Measurements from ENCODE around the gene HSD17B2. TPM values are rescaled to one million over a fixed set of nuclear protein-coding genes. Genes with fewer than 3 reads are reported as not detected.

The HSD17B2 gene
- total and polyA plus RNA-seq, 2 of the 4 experiments (the other 2 are of a cell fraction), result 0.12 to 0.18 TPM

- H2AK9ac ChIP-seq (replicated peaks; ENCODE audit: low read depth, low read length, poor library complexity), result no peak overlapping the region
- no peak overlapping the region for H4K5ac ChIP-seq (ENCODE audit: low read depth, low read length)
- H3K4me1 ChIP-seq (ENCODE audit: control insufficient read depth, insufficient read depth, low read length), result no peaks in the 10 kb centered on the region
- no peak overlapping the region for H2AK5ac ChIP-seq (ENCODE audit: low read depth, low read length)
- H2BK15ac ChIP-seq (ENCODE audit: low read depth, low read length), result no peak overlapping the region
- no peak overlapping the region for H2BK20ac ChIP-seq (ENCODE audit: low read depth, low read length)
- WGBS, 2 experiments (ENCODE audit: extremely low coverage in 2 of 2, insufficient read length in 1 of 2), result no CpG with 5 or more reads among the region's 6 CpGs
- no peaks in the 10 kb centered on the region for H3K79me1 ChIP-seq (ENCODE audit: low read depth in 1 of 2, low read length in 2 of 2)
- no peak overlapping the region for H2AFZ ChIP-seq (replicated peaks; ENCODE audit: low read length, poor library complexity)
- no peak overlapping the region for H3K14ac ChIP-seq (replicated peaks; ENCODE audit: low read depth, low read length)
- no peak overlapping the region for H4K8ac ChIP-seq (ENCODE audit: low read depth in 2 of 2, low read length in 2 of 2)
- peaks cover 9% of the 10 kb centered on the region for H3K27me3 ChIP-seq (ENCODE audit: control insufficient read depth, insufficient read depth, low read length)
- no peak overlapping the region for H4K91ac ChIP-seq (ENCODE audit: insufficient read depth, low read depth, low read length)
- H3K18ac ChIP-seq (ENCODE audit: low read depth, low read length), result no peak overlapping the region
- no peak overlapping the region for H3K4me2 ChIP-seq (ENCODE audit: low read depth, low read length)
- H3K9me3 ChIP-seq (ENCODE audit: control insufficient read depth, insufficient read depth, low read length), result no peaks in the 10 kb centered on the region
- no peak overlapping the region for H2BK5ac ChIP-seq (ENCODE audit: low read depth, low read length, poor library complexity, severe bottlenecking)
- in situ Hi-C loops (cut with MboI; ENCODE audit: low sequenced_read_pairs), result no loop called here
- ChIA-PET POLR2A (ENCODE audit: unreplicated experiment) (no interaction called here), CTCF (no interaction called here)
- H3K9me1 ChIP-seq (ENCODE audit: insufficient read depth, low read length), result no peaks in the 10 kb centered on the region
- H2BK120ac ChIP-seq (ENCODE audit: low read depth, low read length), result no peak overlapping the region
- H3K27ac ChIP-seq (ENCODE audit: insufficient read depth, low read length), result no peak overlapping the region
- no peak overlapping the region for H3K9ac ChIP-seq (ENCODE audit: low read depth, low read length)
- no peak overlapping the region for H3K4me3 ChIP-seq (ENCODE audit: insufficient read depth, low read depth, low read length)
- no peak overlapping the region for H3K56ac ChIP-seq (ENCODE audit: extremely low read depth, insufficient read depth, low read length)
- no TSS peak for BruUV-seq (replicated peaks)
- intact Hi-C loops (cut with micrococcal nuclease), result no loop called here
- H3K36me3 ChIP-seq (ENCODE audit: control insufficient read depth, insufficient read depth, low read length), result no peaks in the 10 kb centered on the region
- ATAC-seq (ENCODE audit: low read depth), result no peak
- dilution Hi-C loops (cut with HindIII; ENCODE audit: low sequenced_read_pairs, unreplicated experiment), result no loop called here
- TF ChIP-seq CTCF (conservative IDR thresholded peaks at IDR 0.05; ENCODE audit: low read depth, low read length) (no peak), RFX5 (IDR thresholded peaks at IDR 0.05; ENCODE audit: low read depth, low read length) (no peak), POLR2A (IDR thresholded peaks at IDR 0.05; ENCODE audit: low read depth, low read length) (no peak), MAFK (IDR thresholded peaks at IDR 0.05; ENCODE audit: low read depth, low read length) (no peak), CEBPB (IDR thresholded peaks at IDR 0.05; ENCODE audit: low read depth, low read length) (no peak), SMC3 (IDR thresholded peaks at IDR 0.05; ENCODE audit: low read depth, low read length) (no peak), RCOR1 (IDR thresholded peaks at IDR 0.05; ENCODE audit: insufficient replicate concordance, low read length) (no peak), MXI1 (IDR thresholded peaks at IDR 0.05; ENCODE audit: borderline replicate concordance, low read depth, low read length) (no peak), MAZ (IDR thresholded peaks at IDR 0.05; ENCODE audit: borderline replicate concordance, low read depth, low read length) (no peak), ELK1 (IDR thresholded peaks at IDR 0.05; ENCODE audit: borderline replicate concordance, low read depth, low read length) (no peak), RAD21 (IDR thresholded peaks at IDR 0.05; ENCODE audit: low read length) (no peak), USF2 (IDR thresholded peaks at IDR 0.05; ENCODE audit: low read depth, low read length) (no peak), FOS (IDR thresholded peaks at IDR 0.05; ENCODE audit: low read depth, low read length) (no peak), NFE2L2 (IDR thresholded peaks at IDR 0.05; ENCODE audit: low read depth, low read length) (no peak), CHD1 (IDR thresholded peaks at IDR 0.05; ENCODE audit: low read depth, low read length) (no peak), BHLHE40 (IDR thresholded peaks at IDR 0.05; ENCODE audit: low read depth, low read length) (no peak)
- no peak for DNase-seq
- no peaks in the 10 kb centered on the region for H4K20me1 ChIP-seq (ENCODE audit: insufficient read depth, low read length)
- H3K23ac ChIP-seq (ENCODE audit: low read depth, low read length), result no peak overlapping the region
- H3K4ac ChIP-seq (ENCODE audit: low read depth, low read length), result no peak overlapping the region
Observed at GRCh38 chr16:82017911-82018568, 17.0 kb upstream of the HSD17B2 start.

Data from IMR-90 (cell line).